Measurements from ENCODE around the gene CREB5.
A peak's percentile ranks its signal among the peaks of the same experiment; 100 is the strongest.
"Not testable (repeated sequence)": the region's sequence is repeated elsewhere in the genome, so short reads cannot be mapped to it uniquely, and the experiment has no call there.

The CREB5 gene

GRCh38 chr7:28411876-28412662 is at the start of gene CREB5:
CREB5 (plus strand) TSS chr7:28412518; CDS start chr7:28412915, 397 bp downstream.
- DNase-seq = no peak

- no peak for DNase-seq
These were observed 49.5 kb upstream of the CREB5 start for GRCh38 chr7:28362812-28363211.

GRCh38 chr7:28364082-28364481 is 48.2 kb upstream of the CREB5 start:
- no peak for DNase-seq

- DNase-seq = no peak
These were observed 42.8 kb upstream of the CREB5 start for GRCh38 chr7:28369523-28369922.

- DNase-seq = no peak
These were observed 40.5 kb upstream of the CREB5 start for GRCh38 chr7:28371846-28372245.

- no peak for DNase-seq
These were observed 38.3 kb upstream of the CREB5 start for GRCh38 chr7:28373990-28374389.

GRCh38 chr7:28375729-28376128 is 36.6 kb upstream of the CREB5 start:
- no peak for DNase-seq

GRCh38 chr7:28376634-28377033 is 35.7 kb upstream of the CREB5 start:
- no peak for DNase-seq

- DNase-seq = no peak
These were observed 33.7 kb upstream of the CREB5 start for GRCh38 chr7:28378574-28379149.

- DNase-seq = no peak
These were observed 30.9 kb upstream of the CREB5 start for GRCh38 chr7:28381466-28381865.

GRCh38 chr7:28382144-28382543 is 30.2 kb upstream of the CREB5 start:
- no peak for DNase-seq

- DNase-seq = no peak
These were observed 28.3 kb upstream of the CREB5 start for GRCh38 chr7:28383975-28384374.

- DNase-seq = peak; percentile 44
These were observed 22.6 kb upstream of the CREB5 start for GRCh38 chr7:28389504-28390395.

GRCh38 chr7:28390426-28390825 is 21.9 kb upstream of the CREB5 start:
- no peak for DNase-seq

- no peak for DNase-seq
These were observed 20.0 kb upstream of the CREB5 start for GRCh38 chr7:28392289-28392688.

- no peak for DNase-seq
These were observed 16.9 kb upstream of the CREB5 start for GRCh38 chr7:28395404-28395803.

GRCh38 chr7:28395831-28396230 is 16.5 kb upstream of the CREB5 start:
- DNase-seq = no peak

- DNase-seq = no peak
These were observed 15.2 kb upstream of the CREB5 start for GRCh38 chr7:28397141-28397540.

GRCh38 chr7:28400838-28401360 is 11.4 kb upstream of the CREB5 start:
- DNase-seq = no peak

- DNase-seq = not testable (repeated sequence)
These were observed 10.8 kb upstream of the CREB5 start for GRCh38 chr7:28401567-28401966.

GRCh38 chr7:28405662-28406061 is 6.7 kb upstream of the CREB5 start:
- DNase-seq = no peak

GRCh38 chr7:28406192-28406591 is 6.1 kb upstream of the CREB5 start:
- no peak for DNase-seq

- DNase-seq = no peak
These were observed 4.7 kb upstream of the CREB5 start for GRCh38 chr7:28407651-28408050.
